SKM-1 treated with dmso at 0.1 percent for 144 hours (cell line): ENCODE measurements around the gene ARRB1.

ENCODE experiments used
- DNase-seq: peaks from one replicate; lab custom pipeline; 2025; ENCODE audit not compliant: unreplicated experiment; lab: John Stamatoyannopoulos, UW

Gene ARRB1

GRCh38 chr11:75303544-75304224 lies 47.8 kb downstream of the ARRB1 start:
- no peak for DNase-seq

DNA sequence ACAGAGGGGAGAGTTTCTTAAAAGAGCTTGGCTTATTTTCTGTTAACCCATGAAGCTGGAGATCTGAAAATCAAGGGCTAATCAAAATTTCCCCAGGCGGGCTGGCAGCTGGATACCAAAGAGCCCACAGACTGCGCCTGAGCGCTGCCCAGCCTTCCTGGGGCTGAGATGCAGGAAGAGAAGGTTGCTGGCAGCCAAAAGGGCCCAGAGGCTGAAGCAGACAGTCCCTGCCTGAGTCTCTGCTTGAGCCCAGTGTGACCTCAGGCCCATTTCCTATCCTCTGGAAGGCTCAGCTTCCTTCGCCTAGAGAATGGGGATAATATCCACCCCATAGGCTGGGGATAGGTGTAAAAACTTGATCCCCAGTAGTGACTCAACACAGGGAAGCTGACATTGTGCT lies 49.1 kb downstream of the ARRB1 start:
- no peak for DNase-seq

DNA sequence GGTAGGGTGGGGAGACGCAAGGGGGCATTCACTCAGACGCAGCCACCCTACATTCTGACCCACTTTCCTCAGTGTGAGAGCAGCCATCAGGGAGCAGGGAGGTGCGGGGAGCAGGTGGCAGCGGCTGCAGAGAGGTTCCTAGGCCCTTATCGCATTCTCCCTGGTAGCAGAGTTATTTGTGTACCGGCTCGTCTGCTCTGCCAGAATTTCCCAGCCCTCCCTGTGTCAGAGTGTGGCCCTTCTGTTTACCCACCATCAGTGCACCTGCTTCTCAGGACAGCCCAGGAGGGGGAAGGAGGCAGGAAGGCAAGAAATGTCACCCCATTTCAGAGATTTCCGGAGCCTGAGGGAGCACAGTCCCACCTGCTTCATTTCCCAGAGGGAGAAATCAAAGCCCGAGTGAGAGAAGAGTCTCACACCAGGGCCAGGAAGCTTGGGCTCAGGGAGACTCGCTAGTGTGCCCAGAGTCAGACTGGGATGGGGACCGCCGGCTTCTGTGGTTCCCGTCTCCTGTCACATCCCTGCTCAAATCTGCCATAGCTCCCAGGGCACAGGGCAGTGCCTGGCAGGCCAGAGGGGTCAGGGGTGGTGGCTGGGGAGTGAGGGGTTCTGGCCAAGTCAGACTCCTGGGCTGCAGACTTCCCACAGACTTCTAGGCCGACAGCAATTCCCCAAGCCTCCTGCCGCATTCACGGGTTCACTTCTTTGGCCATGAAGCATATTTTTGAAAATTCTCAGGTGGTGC lies 49.7 kb downstream of the ARRB1 start:
- DNase-seq, result no peak

- DNase-seq, result no peak
Measured at GRCh38 chr11:75301131-75301530, 50.3 kb downstream of the ARRB1 start.

GRCh38 chr11:75298976-75299260 lies 52.5 kb downstream of the ARRB1 start:
- no peak for DNase-seq

GRCh38 chr11:75298191-75298975 lies 53.1 kb downstream of the ARRB1 start:
- DNase-seq, result no peak

GRCh38 chr11:75293903-75294302 lies 57.6 kb downstream of the ARRB1 start:
- no peak for DNase-seq

DNA sequence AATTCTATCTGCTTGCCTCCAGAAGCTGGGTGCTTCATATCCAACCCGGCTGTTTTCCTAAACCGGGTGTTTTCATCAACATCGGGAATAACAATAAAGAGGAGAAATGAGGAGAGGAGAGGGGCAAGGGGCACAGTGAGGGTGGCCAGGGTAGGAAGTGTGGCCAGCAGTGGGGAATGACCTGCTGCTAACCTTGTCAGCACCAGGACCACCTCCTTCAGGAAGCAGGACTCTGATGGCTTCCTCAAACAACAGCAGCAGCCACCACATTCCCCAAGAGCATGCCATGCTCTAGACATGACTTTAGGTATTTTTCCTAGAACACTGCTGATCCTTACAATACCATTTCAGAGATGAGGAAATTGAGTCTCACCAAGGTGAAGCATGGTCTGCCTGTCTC lies 58.5 kb downstream of the ARRB1 start:
- DNase-seq, result no peak

GRCh38 chr11:75291741-75292140 lies 59.7 kb downstream of the ARRB1 start:
- DNase-seq, result no peak

DNA sequence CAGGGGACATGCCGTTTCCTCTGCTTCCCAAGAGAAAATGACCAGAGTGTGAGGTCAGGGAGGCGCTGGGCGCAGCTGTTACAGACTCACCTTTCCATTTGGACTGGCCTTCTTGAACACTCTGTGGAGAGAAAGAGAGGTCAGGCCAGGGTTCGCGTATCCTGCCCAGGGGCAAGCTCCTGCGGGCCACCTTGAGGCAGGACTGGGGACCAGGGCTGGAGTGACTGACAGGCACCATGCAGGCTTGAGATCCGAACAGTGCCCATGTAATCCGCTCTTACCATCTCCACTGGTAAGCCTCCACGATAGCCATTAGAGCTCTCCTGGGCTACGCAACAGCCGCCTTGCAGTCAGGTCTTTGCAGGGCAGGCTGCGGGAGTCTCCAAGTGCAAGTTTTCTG lies 61.5 kb downstream of the ARRB1 start:
- no peak for DNase-seq

DNA sequence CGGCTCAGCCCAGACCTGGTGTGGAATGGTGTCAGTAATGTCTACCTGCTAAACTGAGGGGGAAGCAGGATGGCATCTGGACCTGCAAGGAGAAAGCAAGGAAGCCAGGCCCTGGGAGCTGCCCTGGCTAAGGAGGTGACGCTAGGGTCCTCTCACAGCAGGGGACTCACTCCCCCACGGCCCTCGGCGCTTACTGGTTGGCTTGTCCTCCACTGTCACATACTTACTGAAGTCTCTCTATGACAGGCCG lies 62.0 kb downstream of the ARRB1 start:
- DNase-seq, result no peak

DNA sequence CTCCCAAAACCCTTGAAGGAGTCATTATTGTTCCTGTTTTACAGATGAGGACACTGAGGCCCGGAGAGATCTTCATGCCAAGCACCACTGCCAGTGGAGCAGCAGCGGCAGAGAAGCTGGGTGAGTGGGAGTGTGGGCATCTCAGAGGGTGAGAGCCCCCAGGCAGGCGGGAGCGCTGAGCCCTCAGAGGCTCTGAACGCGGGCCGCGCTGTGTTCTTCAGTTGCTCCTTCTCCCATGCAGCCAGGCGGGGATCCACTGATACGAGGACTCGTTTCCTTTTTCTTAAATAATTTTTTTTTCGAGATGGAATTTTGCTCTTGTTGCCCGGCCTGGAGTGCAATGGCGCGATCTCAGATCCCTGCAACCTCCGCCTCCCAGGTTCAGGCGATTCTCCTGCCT lies 63.9 kb downstream of the ARRB1 start:
- no peak for DNase-seq

- no peak for DNase-seq
Measured at GRCh38 chr11:75286826-75287465, 64.5 kb downstream of the ARRB1 start.

- no peak for DNase-seq
Measured at GRCh38 chr11:75285776-75286360, 65.6 kb downstream of the ARRB1 start.

- DNase-seq, result no peak
Measured at GRCh38 chr11:75283391-75283931, 68.0 kb downstream of the ARRB1 start.

DNA sequence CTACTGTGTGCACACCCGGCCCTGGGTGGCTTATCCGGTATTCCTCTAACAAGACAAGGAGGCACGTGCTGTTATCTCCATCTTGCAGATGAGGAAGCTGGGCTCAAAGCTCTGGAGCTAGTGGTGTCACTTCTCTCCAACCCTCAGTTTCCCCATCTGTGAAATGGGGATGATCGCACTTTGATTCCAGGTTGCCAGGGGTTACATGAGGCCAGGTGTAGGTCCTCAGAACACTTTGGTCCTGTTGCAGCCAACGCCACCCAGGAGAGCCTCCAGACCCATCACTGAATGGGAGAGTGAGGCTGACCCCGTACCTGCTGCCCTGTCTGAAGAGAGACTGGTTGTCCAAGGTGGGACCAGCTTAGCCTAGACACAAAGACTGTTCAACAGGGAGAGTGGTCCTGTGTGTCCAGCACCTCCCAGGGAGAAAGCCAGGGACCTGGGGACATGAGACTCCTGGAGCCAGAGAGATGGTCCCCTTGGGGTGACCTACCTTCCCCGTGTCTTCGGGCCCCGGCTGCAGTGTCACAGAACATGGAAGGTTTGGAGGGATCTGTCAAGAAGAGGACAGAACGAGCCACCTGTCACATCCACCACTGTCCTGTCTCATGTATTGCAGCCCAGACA lies 69.9 kb downstream of the ARRB1 start:
- DNase-seq, result no peak

DNA sequence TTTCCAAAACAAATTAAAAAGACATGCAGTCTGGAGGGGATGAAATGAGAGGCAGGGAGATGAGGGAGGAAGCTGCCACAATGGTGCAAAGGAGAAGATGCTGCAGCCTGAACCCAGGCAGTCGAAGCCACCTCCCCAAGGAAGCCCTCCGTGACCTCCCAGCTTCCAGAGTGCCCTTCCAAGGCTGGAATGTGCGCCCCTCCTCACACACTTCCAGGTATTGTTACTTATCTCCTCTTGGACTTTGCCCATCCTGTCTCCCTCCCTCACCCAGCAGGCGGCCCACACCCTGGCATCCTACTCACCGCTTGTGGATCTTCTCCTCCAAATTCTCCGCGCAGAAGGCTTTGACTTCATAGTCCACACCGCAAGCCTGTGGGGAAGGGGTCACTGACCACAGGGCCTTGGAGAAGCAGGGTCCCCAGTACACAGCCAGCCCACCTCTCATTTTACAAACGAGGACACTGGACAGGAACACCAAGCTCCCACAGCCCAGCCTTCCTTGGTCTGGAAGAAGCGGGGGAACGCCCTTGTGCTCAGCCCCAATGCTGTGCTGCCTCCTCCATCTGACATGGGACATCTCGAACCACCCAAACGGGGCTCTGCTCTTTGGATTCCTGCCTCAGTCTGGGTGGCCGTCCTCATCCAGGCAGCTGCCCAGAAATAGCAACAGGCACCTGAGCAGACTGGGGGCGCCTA lies 70.5 kb downstream of the ARRB1 start:
- DNase-seq, result no peak

DNA sequence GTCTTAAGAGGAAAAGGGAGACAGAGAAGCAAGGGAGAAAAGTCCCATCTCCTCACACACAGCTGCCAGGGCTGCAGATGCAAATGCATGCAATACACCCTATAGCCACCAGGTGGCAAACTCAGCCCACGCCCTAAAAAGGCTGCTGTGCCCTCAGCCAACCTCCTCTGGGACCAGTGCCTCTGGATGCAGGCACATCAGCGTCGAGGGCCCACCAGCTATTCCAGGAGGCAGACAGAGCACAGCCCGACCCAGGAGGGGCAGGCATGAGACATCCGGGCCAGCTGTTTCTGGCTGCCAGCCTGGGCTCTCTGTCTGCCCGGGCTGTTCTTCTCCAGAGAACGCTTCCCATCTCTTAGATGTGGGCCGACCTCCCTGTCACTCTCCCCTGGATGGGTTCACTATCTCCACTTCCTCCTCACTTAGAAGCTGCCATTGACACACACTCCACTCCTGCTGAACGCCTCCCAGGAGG lies 71.2 kb downstream of the ARRB1 start:
- peak; percentile 67 for DNase-seq

GRCh38 chr11:75279273-75279672 lies 72.2 kb downstream of the ARRB1 start:
- DNase-seq, result no peak
